ENCODE data around the gene C1orf174.

The C1orf174 gene

GRCh38 chr1:3912809-3913685 is 13.0 kb upstream of the C1orf174 start:
- H3K4me1 ChIP-seq (ENCODE audit: control insufficient read depth in 1 of 2, insufficient read depth in 2 of 2, low read length in 2 of 2) = no peaks in the 10 kb centered on the region

GRCh38 chr1:3911981-3912808 is 12.1 kb upstream of the C1orf174 start:
- WGBS (ENCODE audit: extremely low coverage, insufficient coverage, insufficient read length) = no CpG with 5 or more reads among the region's 38 CpGs
- H3K14ac ChIP-seq (ENCODE audit: low read length) = no peak overlapping the region
- H3K36me3 ChIP-seq (ENCODE audit: control insufficient read depth in 1 of 2, insufficient read depth in 2 of 2, low read length in 2 of 2) = no peaks in the 10 kb centered on the region
- no peak overlapping the region for H2AK5ac ChIP-seq (ENCODE audit: low read length)
- H2AFZ ChIP-seq (ENCODE audit: insufficient read depth, low read length, poor library complexity) = no peak overlapping the region
- no peak overlapping the region for H3K9ac ChIP-seq (ENCODE audit: low read length)
- no peaks in the 10 kb centered on the region for H3K79me2 ChIP-seq (ENCODE audit: control insufficient read depth, insufficient read depth, low read length, poor library complexity)
- H3K4ac ChIP-seq (ENCODE audit: low read depth, low read length) = no peak overlapping the region
- no peak overlapping the region for H2BK5ac ChIP-seq (ENCODE audit: low read depth, low read length, poor library complexity)
- no peaks in the 10 kb centered on the region for H3K79me1 ChIP-seq (ENCODE audit: low read length)
- H4K8ac ChIP-seq (ENCODE audit: low read depth, low read length) = no peak overlapping the region
- peaks cover 2% of the 10 kb centered on the region for H3K9me3 ChIP-seq (ENCODE audit: insufficient read depth, low read depth, low read length)
- no peak overlapping the region for H3K23ac ChIP-seq (ENCODE audit: low read length)
- H3K27me3 ChIP-seq (ENCODE audit: insufficient read depth, low read length) = no peaks in the 10 kb centered on the region
- no peak overlapping the region for H2BK12ac ChIP-seq (ENCODE audit: low read length)
- no peak for DNase-seq
- H2BK120ac ChIP-seq (ENCODE audit: insufficient read depth, low read length, poor library complexity) = no peak overlapping the region
- H3K27ac ChIP-seq (ENCODE audit: low read depth, low read length) = no peak overlapping the region
- H4K91ac ChIP-seq (ENCODE audit: low read depth, low read length) = no peak overlapping the region
- H3K4me1 ChIP-seq (ENCODE audit: control insufficient read depth in 1 of 2, insufficient read depth in 2 of 2, low read length in 2 of 2) = no peaks in the 10 kb centered on the region
- H3K4me2 ChIP-seq (ENCODE audit: low read length) = no peak overlapping the region
- no peak overlapping the region for H4K12ac ChIP-seq (ENCODE audit: low read depth, low read length)
- no peak overlapping the region for H3K4me3 ChIP-seq (ENCODE audit: low read depth, low read length)
- H3K18ac ChIP-seq (ENCODE audit: low read length) = no peak overlapping the region

More at GRCh38 chr1:3912809-3913685, 13.0 kb upstream of the C1orf174 start:
- no peak overlapping the region for H2AK5ac ChIP-seq (ENCODE audit: low read length)
- no peaks in the 10 kb centered on the region for H3K27me3 ChIP-seq (ENCODE audit: insufficient read depth, low read length)
- H4K91ac ChIP-seq (ENCODE audit: low read depth, low read length) = no peak overlapping the region
- no peak overlapping the region for H3K18ac ChIP-seq (ENCODE audit: low read length)
- no peaks in the 10 kb centered on the region for H3K79me1 ChIP-seq (ENCODE audit: low read length)
- H3K4ac ChIP-seq (ENCODE audit: low read depth, low read length) = no peak overlapping the region
- no peaks in the 10 kb centered on the region for H3K79me2 ChIP-seq (ENCODE audit: control insufficient read depth, insufficient read depth, low read length, poor library complexity)
- no peak overlapping the region for H3K4me2 ChIP-seq (ENCODE audit: low read length)
- H3K4me3 ChIP-seq (ENCODE audit: low read depth, low read length) = no peak overlapping the region
- no peak overlapping the region for H2BK120ac ChIP-seq (ENCODE audit: insufficient read depth, low read length, poor library complexity)
- no peak overlapping the region for H3K14ac ChIP-seq (ENCODE audit: low read length)
- no peak overlapping the region for H2AFZ ChIP-seq (ENCODE audit: insufficient read depth, low read length, poor library complexity)
- no peak overlapping the region for H3K9ac ChIP-seq (ENCODE audit: low read length)
- H2BK12ac ChIP-seq (ENCODE audit: low read length) = no peak overlapping the region
- no peak overlapping the region for H3K23ac ChIP-seq (ENCODE audit: low read length)
- no peak overlapping the region for H4K8ac ChIP-seq (ENCODE audit: low read depth, low read length)
- H3K9me3 ChIP-seq (ENCODE audit: insufficient read depth, low read depth, low read length) = peaks cover 5% of the 10 kb centered on the region
- no CpG with 5 or more reads among the region's 23 CpGs for WGBS (ENCODE audit: extremely low coverage, insufficient coverage, insufficient read length)
- H2BK5ac ChIP-seq (ENCODE audit: low read depth, low read length, poor library complexity) = no peak overlapping the region
- no peak for DNase-seq
- no peak overlapping the region for H4K12ac ChIP-seq (ENCODE audit: low read depth, low read length)
- no peaks in the 10 kb centered on the region for H3K36me3 ChIP-seq (ENCODE audit: control insufficient read depth in 1 of 2, insufficient read depth in 2 of 2, low read length in 2 of 2)
- no peak overlapping the region for H3K27ac ChIP-seq (ENCODE audit: low read depth, low read length)

GRCh38 chr1:3910857-3911845 is 11.1 kb upstream of the C1orf174 start:
- H4K8ac ChIP-seq (ENCODE audit: low read depth, low read length) = no peak overlapping the region
- H4K12ac ChIP-seq (ENCODE audit: low read depth, low read length) = no peak overlapping the region
- H3K4me3 ChIP-seq (ENCODE audit: low read depth, low read length) = no peak overlapping the region
- H3K18ac ChIP-seq (ENCODE audit: low read length) = no peak overlapping the region
- H4K91ac ChIP-seq (ENCODE audit: low read depth, low read length) = no peak overlapping the region
- WGBS (ENCODE audit: extremely low coverage, insufficient coverage, insufficient read length) = no CpG with 5 or more reads among the region's 35 CpGs
- no peaks in the 10 kb centered on the region for H3K4me1 ChIP-seq (ENCODE audit: control insufficient read depth in 1 of 2, insufficient read depth in 2 of 2, low read length in 2 of 2)
- no peak overlapping the region for H3K4me2 ChIP-seq (ENCODE audit: low read length)
- H3K23ac ChIP-seq (ENCODE audit: low read length) = no peak overlapping the region
- no peak overlapping the region for H3K4ac ChIP-seq (ENCODE audit: low read depth, low read length)
- H2AK5ac ChIP-seq (ENCODE audit: low read length) = no peak overlapping the region
- no peak overlapping the region for H3K14ac ChIP-seq (ENCODE audit: low read length)
- no peak overlapping the region for H2AFZ ChIP-seq (ENCODE audit: insufficient read depth, low read length, poor library complexity)
- H3K27ac ChIP-seq (ENCODE audit: low read depth, low read length) = no peak overlapping the region
- H3K79me1 ChIP-seq (ENCODE audit: low read length) = no peaks in the 10 kb centered on the region
- no peaks in the 10 kb centered on the region for H3K27me3 ChIP-seq (ENCODE audit: insufficient read depth, low read length)
- peak; percentile 65 to 82 for DNase-seq
- no peak overlapping the region for H2BK120ac ChIP-seq (ENCODE audit: insufficient read depth, low read length, poor library complexity)
- H3K79me2 ChIP-seq (ENCODE audit: control insufficient read depth, insufficient read depth, low read length, poor library complexity) = no peaks in the 10 kb centered on the region
- H3K9me3 ChIP-seq (ENCODE audit: insufficient read depth, low read depth, low read length) = peaks cover 2% of the 10 kb centered on the region
- no peak overlapping the region for H2BK12ac ChIP-seq (ENCODE audit: low read length)
- no peak overlapping the region for H2BK5ac ChIP-seq (ENCODE audit: low read depth, low read length, poor library complexity)
- no peaks in the 10 kb centered on the region for H3K36me3 ChIP-seq (ENCODE audit: control insufficient read depth in 1 of 2, insufficient read depth in 2 of 2, low read length in 2 of 2)
- no peak overlapping the region for H3K9ac ChIP-seq (ENCODE audit: low read length)
